ENCODE measurements around the gene RRAS.

Gene RRAS

DNA sequence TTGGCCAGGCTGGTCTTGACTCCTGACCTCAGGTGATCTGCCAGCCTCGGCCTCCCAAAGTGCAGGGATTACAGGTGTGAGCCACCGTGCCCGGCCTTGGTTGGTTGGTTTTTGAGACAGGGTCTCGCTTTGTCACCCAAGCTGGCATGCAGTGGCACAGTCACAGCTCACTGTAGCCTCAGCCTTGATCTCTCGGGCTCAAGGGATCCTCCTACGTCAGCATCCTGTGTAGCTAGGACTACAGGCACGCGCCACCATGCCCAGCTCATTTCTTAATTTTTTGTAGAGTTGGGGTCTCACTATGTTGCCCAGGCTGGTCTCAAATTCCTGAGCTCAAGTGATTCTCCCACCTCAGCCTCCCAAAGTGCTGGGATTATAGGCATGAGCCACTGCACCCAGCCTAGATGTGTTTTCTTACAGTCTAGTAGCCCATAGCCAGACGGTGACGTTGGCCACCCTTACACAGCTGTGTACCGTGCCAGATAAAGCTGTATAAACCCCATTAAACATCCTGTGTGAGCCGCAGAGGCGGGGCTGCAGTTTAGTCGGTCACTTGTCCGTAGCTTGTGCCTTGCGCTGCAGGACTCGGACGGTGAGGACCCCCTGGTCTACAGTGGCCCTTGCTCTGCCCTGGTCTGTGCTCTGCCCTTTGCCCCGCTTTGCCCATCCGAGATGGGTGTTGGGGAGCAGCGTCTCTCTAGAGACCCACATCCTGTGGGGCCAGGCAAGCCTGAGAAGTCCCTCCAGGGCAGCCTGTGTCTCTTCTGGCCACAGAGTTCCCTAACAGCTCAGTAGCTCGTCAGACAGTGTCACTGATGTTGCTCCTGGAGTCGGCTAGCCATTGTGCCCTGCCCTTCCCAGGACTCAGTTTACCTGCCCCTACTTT is 15.9 kb upstream of the RRAS start:
- DNase-seq (ENCODE audit: low read depth): no peak
- no peak overlapping the region for H3K4me3 ChIP-seq (ENCODE audit: low read depth, low read length)
- TF ChIP-seq, protein P1, sequence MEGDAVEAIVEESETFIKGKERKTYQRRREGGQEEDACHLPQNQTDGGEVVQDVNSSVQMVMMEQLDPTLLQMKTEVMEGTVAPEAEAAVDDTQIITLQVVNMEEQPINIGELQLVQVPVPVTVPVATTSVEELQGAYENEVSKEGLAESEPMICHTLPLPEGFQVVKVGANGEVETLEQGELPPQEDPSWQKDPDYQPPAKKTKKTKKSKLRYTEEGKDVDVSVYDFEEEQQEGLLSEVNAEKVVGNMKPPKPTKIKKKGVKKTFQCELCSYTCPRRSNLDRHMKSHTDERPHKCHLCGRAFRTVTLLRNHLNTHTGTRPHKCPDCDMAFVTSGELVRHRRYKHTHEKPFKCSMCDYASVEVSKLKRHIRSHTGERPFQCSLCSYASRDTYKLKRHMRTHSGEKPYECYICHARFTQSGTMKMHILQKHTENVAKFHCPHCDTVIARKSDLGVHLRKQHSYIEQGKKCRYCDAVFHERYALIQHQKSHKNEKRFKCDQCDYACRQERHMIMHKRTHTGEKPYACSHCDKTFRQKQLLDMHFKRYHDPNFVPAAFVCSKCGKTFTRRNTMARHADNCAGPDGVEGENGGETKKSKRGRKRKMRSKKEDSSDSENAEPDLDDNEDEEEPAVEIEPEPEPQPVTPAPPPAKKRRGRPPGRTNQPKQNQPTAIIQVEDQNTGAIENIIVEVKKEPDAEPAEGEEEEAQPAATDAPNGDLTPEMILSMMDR (IDR thresholded peaks at IDR 0.05; ENCODE audit: low read depth, low read length, missing control alignments): no peak
- in situ Hi-C loops (cut with HindIII; ENCODE audit: low sequenced_read_pairs): no loop called here

DNA sequence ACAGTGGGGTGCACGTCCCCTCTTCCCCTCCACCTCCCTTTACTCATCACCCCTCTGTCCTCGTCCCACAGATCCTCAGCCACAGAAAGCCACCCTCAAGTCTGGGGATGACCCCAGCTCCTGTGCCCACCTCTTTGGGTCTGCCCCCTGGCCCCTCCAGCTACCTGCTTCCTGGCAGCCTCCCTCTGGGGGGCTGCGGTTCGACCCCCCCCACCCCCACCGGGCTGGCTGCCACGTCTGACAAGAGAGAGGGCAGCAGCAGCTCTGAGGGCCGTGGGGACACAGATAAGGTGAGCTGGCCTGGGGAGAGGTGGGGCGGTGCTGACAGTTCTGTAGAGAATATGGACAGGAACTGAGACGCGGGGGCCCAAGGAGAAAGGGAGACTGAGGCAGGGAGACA is 14.6 kb upstream of the RRAS start:
- DNase-seq (ENCODE audit: low read depth): no peak
- H3K4me3 ChIP-seq (ENCODE audit: low read depth, low read length): no peak overlapping the region
- TF ChIP-seq, protein P1 (IDR thresholded peaks at IDR 0.05; ENCODE audit: low read depth, low read length, missing control alignments): no peak
- in situ Hi-C loops (cut with HindIII; ENCODE audit: low sequenced_read_pairs): no loop called here

DNA sequence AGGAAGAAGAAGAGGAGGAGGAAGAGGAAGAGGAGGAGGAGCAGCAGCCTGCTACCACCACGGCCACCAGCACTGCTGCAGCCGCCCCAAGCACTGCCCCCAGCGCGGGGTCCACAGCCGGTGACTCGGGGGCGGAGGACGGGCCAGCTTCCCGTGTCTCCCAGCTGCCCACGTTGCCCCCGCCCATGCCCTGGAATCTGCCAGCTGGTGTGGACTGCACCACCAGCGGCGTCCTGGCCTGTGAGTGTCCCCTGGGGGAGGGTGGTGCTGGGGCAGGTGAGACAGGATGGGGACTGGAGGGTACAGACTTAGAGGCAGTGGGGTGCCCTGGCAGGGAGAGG is 13.5 kb upstream of the RRAS start:
- DNase-seq (ENCODE audit: low read depth): no peak
- H3K4me3 ChIP-seq (ENCODE audit: low read depth, low read length): no peak overlapping the region
- in situ Hi-C loops (cut with HindIII; ENCODE audit: low sequenced_read_pairs): no loop called here
- TF ChIP-seq, protein P1 (IDR thresholded peaks at IDR 0.05; ENCODE audit: low read depth, low read length, missing control alignments): no peak

DNA sequence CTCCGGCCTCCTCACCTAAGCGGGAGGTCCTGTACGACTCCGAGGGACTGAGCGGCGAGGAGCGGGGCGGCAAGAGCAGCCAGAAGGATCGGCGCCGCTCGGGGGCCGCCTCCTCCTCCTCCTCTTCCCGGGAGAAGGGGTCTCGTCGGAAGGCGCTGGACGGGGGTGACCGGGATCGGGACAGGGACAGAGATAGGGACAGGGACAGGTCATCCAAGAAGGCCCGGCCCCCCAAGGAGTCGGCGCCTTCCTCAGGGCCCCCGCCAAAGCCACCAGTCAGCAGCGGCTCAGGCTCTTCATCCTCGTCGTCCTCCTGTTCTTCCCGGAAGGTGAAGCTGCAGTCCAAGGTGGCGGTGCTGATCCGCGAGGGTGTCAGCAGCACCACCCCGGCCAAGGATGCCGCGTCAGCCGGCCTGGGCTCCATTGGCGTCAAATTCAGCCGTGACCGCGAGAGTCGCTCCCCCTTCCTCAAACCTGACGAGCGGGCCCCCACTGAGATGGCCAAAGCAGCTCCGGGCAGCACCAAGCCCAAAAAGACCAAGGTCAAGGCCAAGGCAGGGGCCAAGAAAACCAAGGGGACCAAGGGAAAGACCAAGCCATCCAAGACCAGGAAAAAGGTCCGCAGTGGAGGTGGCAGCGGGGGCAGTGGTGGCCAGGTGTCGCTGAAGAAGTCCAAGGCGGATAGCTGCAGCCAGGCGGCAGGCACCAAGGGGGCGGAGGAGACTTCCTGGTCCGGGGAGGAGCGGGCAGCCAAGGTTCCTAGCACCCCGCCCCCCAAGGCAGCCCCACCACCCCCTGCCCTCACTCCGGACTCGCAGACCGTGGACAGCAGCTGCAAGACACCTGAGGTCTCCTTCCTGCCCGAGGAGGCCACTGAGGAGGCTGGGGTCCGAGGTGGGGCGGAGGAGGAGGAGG is 12.9 kb upstream of the RRAS start:
- TF ChIP-seq, protein P1 (IDR thresholded peaks at IDR 0.05; ENCODE audit: low read depth, low read length, missing control alignments): no peak
- in situ Hi-C loops (cut with HindIII; ENCODE audit: low sequenced_read_pairs): no loop called here
- DNase-seq (ENCODE audit: low read depth): no peak
- no peak overlapping the region for H3K4me3 ChIP-seq (ENCODE audit: low read depth, low read length)

DNA sequence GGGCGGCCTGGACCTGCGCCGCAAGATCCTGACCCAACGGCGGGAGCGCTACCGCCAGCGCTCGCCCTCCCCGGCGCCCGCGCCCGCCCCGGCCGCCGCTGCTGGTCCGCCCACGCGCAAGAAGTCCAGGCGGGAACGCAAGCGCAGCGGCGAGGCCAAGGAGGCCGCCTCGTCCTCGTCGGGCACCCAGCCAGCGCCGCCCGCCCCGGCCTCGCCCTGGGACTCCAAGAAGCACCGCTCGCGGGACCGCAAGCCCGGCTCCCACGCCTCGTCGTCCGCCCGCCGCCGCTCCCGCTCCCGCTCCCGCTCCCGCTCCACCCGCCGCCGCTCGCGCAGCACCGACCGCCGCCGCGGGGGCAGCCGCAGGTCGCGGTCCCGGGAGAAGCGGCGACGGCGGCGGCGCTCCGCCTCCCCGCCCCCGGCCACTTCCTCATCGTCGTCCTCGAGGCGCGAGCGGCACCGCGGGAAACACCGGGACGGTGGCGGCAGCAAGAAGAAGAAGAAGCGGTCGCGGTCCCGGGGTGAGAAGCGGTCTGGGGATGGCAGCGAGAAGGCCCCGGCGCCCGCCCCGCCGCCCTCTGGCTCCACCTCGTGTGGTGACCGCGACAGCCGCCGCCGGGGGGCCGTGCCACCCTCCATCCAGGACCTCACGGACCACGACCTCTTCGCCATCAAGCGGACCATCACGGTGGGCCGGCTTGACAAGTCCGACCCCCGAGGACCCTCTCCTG is 12.0 kb upstream of the RRAS start:
- H3K4me3 ChIP-seq (ENCODE audit: low read depth, low read length): no peak overlapping the region
- TF ChIP-seq, protein P1 (IDR thresholded peaks at IDR 0.05; ENCODE audit: low read depth, low read length, missing control alignments): no peak
- no peak for DNase-seq (ENCODE audit: low read depth)
- in situ Hi-C loops (cut with HindIII; ENCODE audit: low sequenced_read_pairs): no loop called here
